Measurements from ENCODE around the gene MIB2. TPM values are rescaled to one million over a fixed set of nuclear protein-coding genes. Genes with fewer than 3 reads are reported as not detected.
"Not testable (repeated sequence)": the region's sequence is repeated elsewhere in the genome, so short reads cannot be mapped to it uniquely, and the experiment has no call there.

The MIB2 gene
- total and polyA plus RNA-seq, 2 donors: 20.9 to 74.5 TPM

- Histone ChIP-seq H3K4me1 (ENCODE audit: insufficient read depth) (no peaks in the 10 kb centered on the region), H3K36me3 (ENCODE audit: insufficient read depth) (no peaks in the 10 kb centered on the region), H3K27ac (ENCODE audit: low read depth) (peak overlapping the region; percentile 83), H3K4me3 (ENCODE audit: low read depth, low read length) (peak overlapping the region; percentile 32)
- DNase-seq (ENCODE audit: extremely low spot score): no peak
- 7% methylated on average over 81 of the region's 81 CpGs for WGBS
Measured at GRCh38 chr1:1630191-1630964, 15.1 kb downstream of the MIB2 start.

GRCh38 chr1:1630965-1631781, 15.9 kb downstream of the MIB2 start:
- H3K4me1 ChIP-seq (ENCODE audit: insufficient read depth): no peaks in the 10 kb centered on the region
- peak overlapping the region; percentile 83 for H3K27ac ChIP-seq (ENCODE audit: low read depth)
- peak overlapping the region; percentile 43 for H3K4me3 ChIP-seq (ENCODE audit: low read depth, low read length)
- 5% methylated on average over 79 of the region's 79 CpGs for WGBS
- H3K36me3 ChIP-seq (ENCODE audit: insufficient read depth): no peaks in the 10 kb centered on the region
- no peak for DNase-seq (ENCODE audit: extremely low spot score)

- no peaks in the 10 kb centered on the region for H3K36me3 ChIP-seq (ENCODE audit: insufficient read depth)
- no peaks in the 10 kb centered on the region for H3K4me1 ChIP-seq (ENCODE audit: insufficient read depth)
- H3K4me3 ChIP-seq (ENCODE audit: low read depth, low read length): peak within 1 kb of the TSS; percentile 43
- no peak for DNase-seq (ENCODE audit: extremely low spot score)
- WGBS: 6% methylated on average over 48 of the region's 48 CpGs
- H3K27ac ChIP-seq (ENCODE audit: low read depth): peak within 1 kb of the TSS; percentile 71
Measured at GRCh38 chr1:1631782-1632420, 16.6 kb downstream of the MIB2 start, which contains the start of gene MMP23B. Gene MMP23B, plus strand, starts transcription at chr1:1632173. Its CDS starts 46 bp downstream, at chr1:1632219.

GRCh38 chr1:1633409-1633808, 18.1 kb downstream of the MIB2 start:
- not testable (repeated sequence) for DNase-seq (ENCODE audit: extremely low spot score)
- WGBS: no CpG with 5 or more reads among the region's 35 CpGs

GRCh38 chr1:1634613-1635012, 19.3 kb downstream of the MIB2 start:
- H3K4me3 ChIP-seq (ENCODE audit: low read depth, low read length): not testable (repeated sequence)

More at GRCh38 chr1:1633409-1633808, 18.1 kb downstream of the MIB2 start:
- not testable (repeated sequence) for H3K27ac ChIP-seq (ENCODE audit: low read depth); H3K36me3 ChIP-seq (ENCODE audit: insufficient read depth); H3K4me1 ChIP-seq (ENCODE audit: insufficient read depth); H3K4me3 ChIP-seq (ENCODE audit: low read depth, low read length)

GRCh38 chr1:1636621-1637478, 21.6 kb downstream of the MIB2 start:
- not testable (repeated sequence) for H3K27ac ChIP-seq (ENCODE audit: low read depth); H3K36me3 ChIP-seq (ENCODE audit: insufficient read depth); H3K4me3 ChIP-seq (ENCODE audit: low read depth, low read length); H3K4me1 ChIP-seq (ENCODE audit: insufficient read depth); DNase-seq (ENCODE audit: extremely low spot score)
- 91% methylated on average over 37 of the region's 37 CpGs for WGBS

More at GRCh38 chr1:1634613-1635012, 19.3 kb downstream of the MIB2 start:
- DNase-seq (ENCODE audit: extremely low spot score); H3K27ac ChIP-seq (ENCODE audit: low read depth); H3K4me1 ChIP-seq (ENCODE audit: insufficient read depth); H3K36me3 ChIP-seq (ENCODE audit: insufficient read depth): not testable (repeated sequence)
- WGBS: 93% methylated on average over 9 of the region's 13 CpGs

- not testable (repeated sequence) for H3K4me3 ChIP-seq (ENCODE audit: low read depth, low read length); DNase-seq (ENCODE audit: extremely low spot score); H3K27ac ChIP-seq (ENCODE audit: low read depth); H3K4me1 ChIP-seq (ENCODE audit: insufficient read depth); H3K36me3 ChIP-seq (ENCODE audit: insufficient read depth)
- 88% methylated on average over 14 of the region's 14 CpGs for whole genome bisulfite sequencing
Measured at GRCh38 chr1:1637479-1637875, 22.2 kb downstream of the MIB2 start.

- not testable (repeated sequence) for DNase-seq (ENCODE audit: extremely low spot score); H3K36me3 ChIP-seq (ENCODE audit: insufficient read depth)
Measured at GRCh38 chr1:1638528-1638927, 23.2 kb downstream of the MIB2 start.

GRCh38 chr1:1639368-1639767, 24.1 kb downstream of the MIB2 start:
- 94% methylated on average over 15 of the region's 16 CpGs for WGBS
- H3K36me3 ChIP-seq (ENCODE audit: insufficient read depth); H3K4me3 ChIP-seq (ENCODE audit: low read depth, low read length); DNase-seq (ENCODE audit: extremely low spot score); H3K27ac ChIP-seq (ENCODE audit: low read depth); H3K4me1 ChIP-seq (ENCODE audit: insufficient read depth): not testable (repeated sequence)

More at GRCh38 chr1:1638528-1638927, 23.2 kb downstream of the MIB2 start:
- H3K4me3 ChIP-seq (ENCODE audit: low read depth, low read length); H3K27ac ChIP-seq (ENCODE audit: low read depth); H3K4me1 ChIP-seq (ENCODE audit: insufficient read depth): not testable (repeated sequence)
- 97% methylated on average over 9 of the region's 13 CpGs for WGBS

- not testable (repeated sequence) for DNase-seq (ENCODE audit: extremely low spot score); H3K36me3 ChIP-seq (ENCODE audit: insufficient read depth); H3K4me3 ChIP-seq (ENCODE audit: low read depth, low read length); H3K27ac ChIP-seq (ENCODE audit: low read depth); H3K4me1 ChIP-seq (ENCODE audit: insufficient read depth)
- 95% methylated on average over 21 of the region's 25 CpGs for WGBS
Measured at GRCh38 chr1:1640081-1640480, 24.8 kb downstream of the MIB2 start.

GRCh38 chr1:1640711-1641461, 25.6 kb downstream of the MIB2 start:
- WGBS: 94% methylated on average over 30 of the region's 38 CpGs
- not testable (repeated sequence) for H3K36me3 ChIP-seq (ENCODE audit: insufficient read depth); DNase-seq (ENCODE audit: extremely low spot score)

GRCh38 chr1:1646326-1646725, 31.0 kb downstream of the MIB2 start:
- not testable (repeated sequence) for H3K36me3 ChIP-seq (ENCODE audit: insufficient read depth); H3K4me3 ChIP-seq (ENCODE audit: low read depth, low read length); H3K4me1 ChIP-seq (ENCODE audit: insufficient read depth); H3K27ac ChIP-seq (ENCODE audit: low read depth); DNase-seq (ENCODE audit: extremely low spot score)
- WGBS: 87% methylated on average over 5 of the region's 5 CpGs

More at GRCh38 chr1:1640711-1641461, 25.6 kb downstream of the MIB2 start:
- not testable (repeated sequence) for H3K27ac ChIP-seq (ENCODE audit: low read depth); H3K4me1 ChIP-seq (ENCODE audit: insufficient read depth); H3K4me3 ChIP-seq (ENCODE audit: low read depth, low read length)
